ENCODE data around the gene MYO9B.

Gene MYO9B

GRCh38 chr19:17215127-17215971 lies 139.8 kb downstream of the MYO9B start, which contains the start of gene USE1:
USE1 (plus strand) TSS chr19:17215357; CDS start chr19:17215406, 49 bp downstream.
- H3K4me1 ChIP-seq (ENCODE audit: control insufficient read depth, low read length): peaks cover 30% of the 10 kb centered on the region
- TF ChIP-seq EZH2phosphoT487 (IDR thresholded peaks at IDR 0.05; ENCODE audit: borderline replicate concordance, low read length): no peak
- TF ChIP-seq CTCF (IDR thresholded peaks at IDR 0.05; ENCODE audit: low read depth, low read length, poor library complexity, severe bottlenecking): no peak
- peak within 1 kb of the TSS; percentile 89 for H3K4me2 ChIP-seq (ENCODE audit: low read length)
- H3K27me3 ChIP-seq (ENCODE audit: control insufficient read depth, low read length): no peaks in the 10 kb centered on the region
- peaks cover 60% of the 10 kb centered on the region for H3K36me3 ChIP-seq (ENCODE audit: control insufficient read depth, low read length)
- no peaks in the 10 kb centered on the region for H3K9me3 ChIP-seq (ENCODE audit: control insufficient read depth, insufficient read depth, low read length)
- H3K9me2 ChIP-seq (replicated peaks; ENCODE audit: control insufficient read depth, low read length): no peaks in the 10 kb centered on the region
- peaks cover 8% of the 10 kb centered on the region for H3F3A ChIP-seq (ENCODE audit: control insufficient read depth, insufficient read depth)
- peak within 1 kb of the TSS; percentile 81 for H3K4me3 ChIP-seq (ENCODE audit: low read length)
- peak within 1 kb of the TSS; percentile 69 for H3K27ac ChIP-seq (ENCODE audit: low read depth, low read length)
- H4K20me1 ChIP-seq (ENCODE audit: control insufficient read depth, insufficient read depth, low read depth, low read length): no peaks in the 10 kb centered on the region
- peaks cover 7% of the 10 kb centered on the region for H3K79me2 ChIP-seq (ENCODE audit: control insufficient read depth, low read length)

GRCh38 chr19:17216058-17216670 lies 140.6 kb downstream of the MYO9B start:
- H3K4me1 ChIP-seq (ENCODE audit: control insufficient read depth, low read length): peaks cover 22% of the 10 kb centered on the region
- peaks cover 52% of the 10 kb centered on the region for H3K36me3 ChIP-seq (ENCODE audit: control insufficient read depth, low read length)
- no peaks in the 10 kb centered on the region for H3K9me2 ChIP-seq (replicated peaks; ENCODE audit: control insufficient read depth, low read length)
- peaks cover 8% of the 10 kb centered on the region for H3F3A ChIP-seq (ENCODE audit: control insufficient read depth, insufficient read depth)
- H4K20me1 ChIP-seq (ENCODE audit: control insufficient read depth, insufficient read depth, low read depth, low read length): no peaks in the 10 kb centered on the region
- peaks cover 7% of the 10 kb centered on the region for H3K79me2 ChIP-seq (ENCODE audit: control insufficient read depth, low read length)
- H3K27ac ChIP-seq (ENCODE audit: low read depth, low read length): no peak overlapping the region
- H3K4me2 ChIP-seq (ENCODE audit: low read length): peak overlapping the region; percentile 89
- TF ChIP-seq CTCF (IDR thresholded peaks at IDR 0.05; ENCODE audit: low read depth, low read length, poor library complexity, severe bottlenecking) (no peak), EZH2phosphoT487 (IDR thresholded peaks at IDR 0.05; ENCODE audit: borderline replicate concordance, low read length) (no peak)
- no peaks in the 10 kb centered on the region for H3K27me3 ChIP-seq (ENCODE audit: control insufficient read depth, low read length)
- no peaks in the 10 kb centered on the region for H3K9me3 ChIP-seq (ENCODE audit: control insufficient read depth, insufficient read depth, low read length)
- peak overlapping the region; percentile 81 for H3K4me3 ChIP-seq (ENCODE audit: low read length)

GRCh38 chr19:17219286-17219685 lies 143.7 kb downstream of the MYO9B start:
- no peak overlapping the region for H3K4me2 ChIP-seq (ENCODE audit: low read length)
- H3K4me3 ChIP-seq (ENCODE audit: low read length): no peak overlapping the region
- peaks cover 29% of the 10 kb centered on the region for H3K36me3 ChIP-seq (ENCODE audit: control insufficient read depth, low read length)
- H3K27me3 ChIP-seq (ENCODE audit: control insufficient read depth, low read length): no peaks in the 10 kb centered on the region
- H3F3A ChIP-seq (ENCODE audit: control insufficient read depth, insufficient read depth): peaks cover 15% of the 10 kb centered on the region
- no peak for TF ChIP-seq CTCF (IDR thresholded peaks at IDR 0.05; ENCODE audit: low read depth, low read length, poor library complexity, severe bottlenecking)
- no peak for TF ChIP-seq EZH2phosphoT487 (IDR thresholded peaks at IDR 0.05; ENCODE audit: borderline replicate concordance, low read length)
- no peaks in the 10 kb centered on the region for H3K9me2 ChIP-seq (replicated peaks; ENCODE audit: control insufficient read depth, low read length)
- no peaks in the 10 kb centered on the region for H3K9me3 ChIP-seq (ENCODE audit: control insufficient read depth, insufficient read depth, low read length)
- H3K27ac ChIP-seq (ENCODE audit: low read depth, low read length): no peak overlapping the region
- H3K4me1 ChIP-seq (ENCODE audit: control insufficient read depth, low read length): peaks cover 20% of the 10 kb centered on the region
- peaks cover 7% of the 10 kb centered on the region for H3K79me2 ChIP-seq (ENCODE audit: control insufficient read depth, low read length)
- H4K20me1 ChIP-seq (ENCODE audit: control insufficient read depth, insufficient read depth, low read depth, low read length): no peaks in the 10 kb centered on the region
